PFSK-1 (cell line): ENCODE results near the gene ID4.

Experiments
- POLR2AphosphoS5 ChIP-seq: IDR thresholded peaks from 2 replicates; pipeline ENCODE4 v1.6.1; 2012; ENCODE audit warnings: low read depth, mild to moderate bottlenecking, control low read depth, low read length, moderate library complexity
- SIN3A ChIP-seq: IDR thresholded peaks from 2 replicates; pipeline ENCODE4 v1.6.1; 2012; ENCODE audit warnings: mild to moderate bottlenecking, low read length, moderate library complexity, borderline replicate concordance; ENCODE audit not compliant: insufficient read depth
- TF ChIP-seq, protein P1 (sequence below), 2 experiments: IDR thresholded peaks; 2 replicates each; pipeline versions ENCODE4 v1.6.1 to v1.8.0; 2011 to 2012; ENCODE audit warnings: low read depth in 2 of 2, low read length in 2 of 2, control low read depth in 1 of 2, inconsistent platforms in 1 of 2, mild to moderate bottlenecking in 1 of 2, moderate library complexity in 1 of 2; ENCODE audit not compliant: insufficient read depth in 1 of 2

DNA sequence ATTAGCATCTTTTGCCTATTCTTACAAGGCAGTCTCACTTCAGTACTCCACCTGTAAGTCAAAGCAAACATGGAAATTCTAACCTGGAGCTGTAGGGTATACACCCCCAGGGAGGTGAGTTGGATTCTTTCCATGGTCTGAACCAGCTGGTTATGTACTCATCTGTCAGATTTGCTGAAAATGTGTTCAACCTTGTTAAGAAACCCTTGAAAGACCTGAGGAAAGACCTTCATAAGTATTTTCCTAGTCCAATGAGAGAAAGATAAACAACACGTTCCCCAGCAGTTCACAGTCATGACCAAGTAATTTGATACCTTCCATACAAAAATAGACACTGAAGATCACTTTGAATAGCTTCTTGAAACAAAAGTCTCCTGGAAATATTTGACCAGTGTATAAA is 42.5 kb downstream of the ID4 start:
- TF ChIP-seq POLR2AphosphoS5 (no peak), SIN3A (no peak)
- TF ChIP-seq, protein P1, sequence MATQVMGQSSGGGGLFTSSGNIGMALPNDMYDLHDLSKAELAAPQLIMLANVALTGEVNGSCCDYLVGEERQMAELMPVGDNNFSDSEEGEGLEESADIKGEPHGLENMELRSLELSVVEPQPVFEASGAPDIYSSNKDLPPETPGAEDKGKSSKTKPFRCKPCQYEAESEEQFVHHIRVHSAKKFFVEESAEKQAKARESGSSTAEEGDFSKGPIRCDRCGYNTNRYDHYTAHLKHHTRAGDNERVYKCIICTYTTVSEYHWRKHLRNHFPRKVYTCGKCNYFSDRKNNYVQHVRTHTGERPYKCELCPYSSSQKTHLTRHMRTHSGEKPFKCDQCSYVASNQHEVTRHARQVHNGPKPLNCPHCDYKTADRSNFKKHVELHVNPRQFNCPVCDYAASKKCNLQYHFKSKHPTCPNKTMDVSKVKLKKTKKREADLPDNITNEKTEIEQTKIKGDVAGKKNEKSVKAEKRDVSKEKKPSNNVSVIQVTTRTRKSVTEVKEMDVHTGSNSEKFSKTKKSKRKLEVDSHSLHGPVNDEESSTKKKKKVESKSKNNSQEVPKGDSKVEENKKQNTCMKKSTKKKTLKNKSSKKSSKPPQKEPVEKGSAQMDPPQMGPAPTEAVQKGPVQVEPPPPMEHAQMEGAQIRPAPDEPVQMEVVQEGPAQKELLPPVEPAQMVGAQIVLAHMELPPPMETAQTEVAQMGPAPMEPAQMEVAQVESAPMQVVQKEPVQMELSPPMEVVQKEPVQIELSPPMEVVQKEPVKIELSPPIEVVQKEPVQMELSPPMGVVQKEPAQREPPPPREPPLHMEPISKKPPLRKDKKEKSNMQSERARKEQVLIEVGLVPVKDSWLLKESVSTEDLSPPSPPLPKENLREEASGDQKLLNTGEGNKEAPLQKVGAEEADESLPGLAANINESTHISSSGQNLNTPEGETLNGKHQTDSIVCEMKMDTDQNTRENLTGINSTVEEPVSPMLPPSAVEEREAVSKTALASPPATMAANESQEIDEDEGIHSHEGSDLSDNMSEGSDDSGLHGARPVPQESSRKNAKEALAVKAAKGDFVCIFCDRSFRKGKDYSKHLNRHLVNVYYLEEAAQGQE (IDR thresholded peaks at IDR 0.05; ENCODE audit: insufficient read depth in 1 of 2, low read depth in 2 of 2, low read length in 2 of 2), result no peak
